Measurements from ENCODE around the gene MORN1.

The MORN1 gene

GRCh38 chr1:2287649-2288048 is 103.7 kb downstream of the MORN1 start:
- DNase-seq: no peak

- no peak for DNase-seq
Measured at GRCh38 chr1:2286923-2287322, 104.4 kb downstream of the MORN1 start.

- DNase-seq: no peak
Measured at GRCh38 chr1:2284932-2285331, 106.4 kb downstream of the MORN1 start.

GRCh38 chr1:2283991-2284895 is 107.1 kb downstream of the MORN1 start:
- DNase-seq: no peak

GRCh38 chr1:2283371-2283990 is 107.9 kb downstream of the MORN1 start:
- no peak for DNase-seq

GRCh38 chr1:2282556-2283270 is 108.6 kb downstream of the MORN1 start:
- DNase-seq: no peak

- no peak for DNase-seq
Measured at GRCh38 chr1:2279817-2280216, 111.5 kb downstream of the MORN1 start.

GRCh38 chr1:2279210-2279639 is 112.1 kb downstream of the MORN1 start:
- no peak for DNase-seq

- no peak for DNase-seq
Measured at GRCh38 chr1:2278591-2279209, 112.7 kb downstream of the MORN1 start.

- DNase-seq: no peak
Measured at GRCh38 chr1:2277741-2278488, 113.4 kb downstream of the MORN1 start.

- no peak for DNase-seq
Measured at GRCh38 chr1:2276803-2277580, 114.4 kb downstream of the MORN1 start.

GRCh38 chr1:2275796-2276536 is 115.4 kb downstream of the MORN1 start:
- no peak for DNase-seq

GRCh38 chr1:2274929-2275475 is 116.4 kb downstream of the MORN1 start:
- DNase-seq: no peak

GRCh38 chr1:2274231-2274928 is 117.0 kb downstream of the MORN1 start:
- no peak for DNase-seq

GRCh38 chr1:2273401-2274090 is 117.8 kb downstream of the MORN1 start:
- no peak for DNase-seq

GRCh38 chr1:2272686-2273400 is 118.5 kb downstream of the MORN1 start:
- DNase-seq: no peak

GRCh38 chr1:2271841-2272655 is 119.3 kb downstream of the MORN1 start:
- DNase-seq: no peak

Data from stimulated activated CD8-positive, alpha-beta memory T cell treated with anti-CD3 and anti-CD28 coated beads, Interleukin-4, amount 100 ng/mL, for 48 hours (primary cell).